IMR-90 (cell line): Measurements from ENCODE around the gene SLC38A4.

Experiments used
- BHLHE40 ChIP-seq: fragments of 150-350 bp; IDR thresholded peaks from 2 replicates; pipeline ENCODE4 v1.6.1; 2016; ENCODE audit warnings: mild to moderate bottlenecking, low read depth, low read length
- CEBPB ChIP-seq: IDR thresholded peaks from 2 replicates; pipeline ENCODE4 v1.6.1; 2012; ENCODE audit warnings: low read depth, low read length, improper control_type of control experiment
- MAFK ChIP-seq: IDR thresholded peaks from 2 replicates; pipeline ENCODE4 v1.6.1; 2012; ENCODE audit warnings: low read depth, low read length, improper control_type of control experiment
- MAZ ChIP-seq: IDR thresholded peaks from 2 replicates; pipeline ENCODE4 v1.6.1; 2012; ENCODE audit warnings: low read depth, mild to moderate bottlenecking, low read length, improper control_type of control experiment, moderate library complexity, borderline replicate concordance
- MXI1 ChIP-seq: IDR thresholded peaks from 2 replicates; pipeline ENCODE4 v1.6.1; 2012; ENCODE audit warnings: low read depth, mild to moderate bottlenecking, low read length, moderate library complexity, borderline replicate concordance
- POLR2A ChIP-seq: IDR thresholded peaks from 2 replicates; pipeline ENCODE4 v1.6.1; 2012; ENCODE audit warnings: mild to moderate bottlenecking, low read depth, low read length
- RAD21 ChIP-seq: IDR thresholded peaks from 2 replicates; pipeline ENCODE4 v1.6.1; 2012; ENCODE audit warnings: low read length, improper control_type of control experiment
- RCOR1 ChIP-seq: IDR thresholded peaks from 2 replicates; pipeline ENCODE4 v1.6.1; 2012; ENCODE audit warnings: mild to moderate bottlenecking, low read length, improper control_type of control experiment; ENCODE audit not compliant: insufficient replicate concordance
- RFX5 ChIP-seq: IDR thresholded peaks from 2 replicates; pipeline ENCODE4 v1.8.0; 2012; ENCODE audit warnings: low read depth, mild to moderate bottlenecking, low read length, moderate library complexity
- TF ChIP-seq, protein P1 (sequence below): conservative IDR thresholded peaks from 2 replicates; pipeline ENCODE4 v1.5.1; 2012; ENCODE audit warnings: mild to moderate bottlenecking, low read depth, low read length, improper control_type of control experiment
- TF ChIP-seq, protein P2 (sequence below): fragments of 150-350 bp; IDR thresholded peaks from 2 replicates; pipeline ENCODE4 v1.6.1; 2017; ENCODE audit warnings: mild to moderate bottlenecking, antibody characterized with exemption, low read length, low read depth

DNA sequence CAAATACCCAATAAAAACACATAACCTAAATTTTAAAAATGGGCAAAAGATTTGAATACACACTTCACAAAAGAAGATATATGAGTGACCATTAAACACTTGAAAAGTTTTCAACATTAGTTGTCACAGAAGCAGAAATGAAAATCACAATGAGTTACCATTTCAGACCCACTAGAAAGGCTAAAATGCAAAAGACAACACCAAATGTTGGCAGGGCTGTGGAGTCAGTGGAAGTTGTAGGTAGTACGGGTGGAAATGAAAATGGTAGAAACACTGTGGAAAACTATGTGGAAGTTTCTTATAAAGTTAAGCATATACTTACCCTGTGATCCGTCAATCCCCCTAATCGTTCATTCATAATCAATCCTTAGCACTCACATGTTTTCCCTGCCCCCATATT, 61.8 kb downstream of the SLC38A4 start:
- TF ChIP-seq, protein P1, sequence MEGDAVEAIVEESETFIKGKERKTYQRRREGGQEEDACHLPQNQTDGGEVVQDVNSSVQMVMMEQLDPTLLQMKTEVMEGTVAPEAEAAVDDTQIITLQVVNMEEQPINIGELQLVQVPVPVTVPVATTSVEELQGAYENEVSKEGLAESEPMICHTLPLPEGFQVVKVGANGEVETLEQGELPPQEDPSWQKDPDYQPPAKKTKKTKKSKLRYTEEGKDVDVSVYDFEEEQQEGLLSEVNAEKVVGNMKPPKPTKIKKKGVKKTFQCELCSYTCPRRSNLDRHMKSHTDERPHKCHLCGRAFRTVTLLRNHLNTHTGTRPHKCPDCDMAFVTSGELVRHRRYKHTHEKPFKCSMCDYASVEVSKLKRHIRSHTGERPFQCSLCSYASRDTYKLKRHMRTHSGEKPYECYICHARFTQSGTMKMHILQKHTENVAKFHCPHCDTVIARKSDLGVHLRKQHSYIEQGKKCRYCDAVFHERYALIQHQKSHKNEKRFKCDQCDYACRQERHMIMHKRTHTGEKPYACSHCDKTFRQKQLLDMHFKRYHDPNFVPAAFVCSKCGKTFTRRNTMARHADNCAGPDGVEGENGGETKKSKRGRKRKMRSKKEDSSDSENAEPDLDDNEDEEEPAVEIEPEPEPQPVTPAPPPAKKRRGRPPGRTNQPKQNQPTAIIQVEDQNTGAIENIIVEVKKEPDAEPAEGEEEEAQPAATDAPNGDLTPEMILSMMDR: no peak
- no peak for TF ChIP-seq CEBPB
- no peak for TF ChIP-seq RCOR1
- TF ChIP-seq POLR2A: no peak
- TF ChIP-seq MXI1: no peak
- no peak for TF ChIP-seq MAZ
- no peak for TF ChIP-seq MAFK
- no peak for TF ChIP-seq RAD21
- TF ChIP-seq RFX5: no peak
- no peak for TF ChIP-seq BHLHE40
- TF ChIP-seq, protein P2, sequence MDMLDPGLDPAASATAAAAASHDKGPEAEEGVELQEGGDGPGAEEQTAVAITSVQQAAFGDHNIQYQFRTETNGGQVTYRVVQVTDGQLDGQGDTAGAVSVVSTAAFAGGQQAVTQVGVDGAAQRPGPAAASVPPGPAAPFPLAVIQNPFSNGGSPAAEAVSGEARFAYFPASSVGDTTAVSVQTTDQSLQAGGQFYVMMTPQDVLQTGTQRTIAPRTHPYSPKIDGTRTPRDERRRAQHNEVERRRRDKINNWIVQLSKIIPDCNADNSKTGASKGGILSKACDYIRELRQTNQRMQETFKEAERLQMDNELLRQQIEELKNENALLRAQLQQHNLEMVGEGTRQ: no peak
